Iris pigment epithelial cell (primary cell): ENCODE results near the gene APP.
A peak's percentile ranks its signal among the peaks of the same experiment; 100 is the strongest.
"Not testable (repeated sequence)": the region's sequence is repeated elsewhere in the genome, so short reads cannot be mapped to it uniquely, and the experiment has no call there.

ENCODE experiments used
- DNase-seq: peaks from one replicate; pipeline ENCODE4 v3.0.0-alpha.2; 2011; ENCODE audit warnings: low read depth

The APP gene

GRCh38 chr21:26097475-26097874 lies 73.1 kb downstream of the APP start:
- no peak for DNase-seq

GRCh38 chr21:26096494-26097371 lies 73.8 kb downstream of the APP start:
- DNase-seq = no peak

GRCh38 chr21:26095131-26095530 lies 75.4 kb downstream of the APP start:
- peak; percentile 34 for DNase-seq

GRCh38 chr21:26093122-26093521 lies 77.4 kb downstream of the APP start:
- peak; percentile 55 for DNase-seq

- no peak for DNase-seq
Measured at GRCh38 chr21:26091480-26092018, 79.0 kb downstream of the APP start.

- DNase-seq = no peak
Measured at GRCh38 chr21:26089730-26090129, 80.8 kb downstream of the APP start.

GRCh38 chr21:26087223-26087918 lies 83.2 kb downstream of the APP start:
- no peak for DNase-seq

- DNase-seq = no peak
Measured at GRCh38 chr21:26085882-26086281, 84.7 kb downstream of the APP start.

GRCh38 chr21:26085127-26085526 lies 85.4 kb downstream of the APP start:
- no peak for DNase-seq

GRCh38 chr21:26082549-26082948 lies 88.0 kb downstream of the APP start:
- DNase-seq = no peak

- not testable (repeated sequence) for DNase-seq
Measured at GRCh38 chr21:26081175-26081760, 89.3 kb downstream of the APP start.

GRCh38 chr21:26080211-26080610 lies 90.4 kb downstream of the APP start:
- no peak for DNase-seq

GRCh38 chr21:26079366-26079765 lies 91.2 kb downstream of the APP start:
- DNase-seq = peak; percentile 80

GRCh38 chr21:26077521-26077920 lies 93.0 kb downstream of the APP start:
- no peak for DNase-seq

- peak; percentile 94 for DNase-seq
Measured at GRCh38 chr21:26072666-26073615, 97.6 kb downstream of the APP start.

GRCh38 chr21:26070822-26071425 lies 99.6 kb downstream of the APP start:
- peak; percentile 82 for DNase-seq

- no peak for DNase-seq
Measured at GRCh38 chr21:26070121-26070520, 100.4 kb downstream of the APP start.

- no peak for DNase-seq
Measured at GRCh38 chr21:26068776-26069175, 101.8 kb downstream of the APP start.

GRCh38 chr21:26067836-26068594 lies 102.6 kb downstream of the APP start:
- DNase-seq = peak; percentile 30

- DNase-seq = no peak
Measured at GRCh38 chr21:26064506-26064905, 106.1 kb downstream of the APP start.
